Cardiac muscle cell (in vitro differentiated cells and primary cell): ENCODE results near the gene RAB18. TPM values are rescaled to one million over a fixed set of nuclear protein-coding genes. Genes with fewer than 3 reads are reported as not detected.
A peak's percentile ranks its signal among the peaks of the same experiment; 100 is the strongest.

ENCODE experiments used
- DNase-seq, 2 donors: peaks; one replicate each; pipeline versions ENCODE4 v3.0.0 to v3.0.0-alpha.2; 2010 to 2017; ENCODE audit warnings: low read depth in 1 of 2, low spot score in 1 of 2
- H3K27ac ChIP-seq: fragments of 200-600 bp; sonication (generic); 2 replicates; pipeline ENCODE4 v1.5.1; 2016
- H3K27me3 ChIP-seq: fragments of 200-600 bp; sonication (generic); 2 replicates; pipeline ENCODE4 v1.6.0; 2016; ENCODE audit warnings: control low read depth
- H3K36me3 ChIP-seq: fragments of 200-600 bp; sonication (generic); 2 replicates; pipeline ENCODE4 v1.5.1; 2016; ENCODE audit warnings: control low read depth
- H3K4me1 ChIP-seq: fragments of 200-600 bp; sonication (generic); 2 replicates; pipeline ENCODE4 v1.8.1; 2017; ENCODE audit warnings: low read depth, mild to moderate bottlenecking, mixed run types
- H3K4me3 ChIP-seq: fragments of 200-600 bp; sonication (generic); 2 replicates; pipeline ENCODE4 v1.5.1; 2016; ENCODE audit warnings: mild to moderate bottlenecking
- H3K9me3 ChIP-seq: fragments of 200-600 bp; sonication (generic); 2 replicates; pipeline ENCODE4 v1.5.1; 2017; ENCODE audit warnings: low read depth, mild to moderate bottlenecking, control low read depth
- CTCF ChIP-seq: IDR thresholded peaks from 2 replicates; pipeline ENCODE4 v1.5.1; 2012; ENCODE audit warnings: low read depth, mild to moderate bottlenecking, low read length
- polyA plus RNA-seq: library from polyadenylated mRNA; unstranded; fragments of >200 nt; fragmentation: Nextera tagmentation; extraction: Ambion mirVana; gene quantifications from 2 replicates; pipeline ENCODE4 v1.2.1, GENCODE V29; 2016
- total RNA-seq: library from RNA; depleted of rRNA; stranded (reverse); fragments of >200 nt; gene quantifications from 2 replicates; pipeline ENCODE4 v1.2.3, GENCODE V29; 2016

The RAB18 gene
- total and polyA plus RNA-seq, 2 experiments from 2014 or later, result 36.5 to 116 TPM

DNA sequence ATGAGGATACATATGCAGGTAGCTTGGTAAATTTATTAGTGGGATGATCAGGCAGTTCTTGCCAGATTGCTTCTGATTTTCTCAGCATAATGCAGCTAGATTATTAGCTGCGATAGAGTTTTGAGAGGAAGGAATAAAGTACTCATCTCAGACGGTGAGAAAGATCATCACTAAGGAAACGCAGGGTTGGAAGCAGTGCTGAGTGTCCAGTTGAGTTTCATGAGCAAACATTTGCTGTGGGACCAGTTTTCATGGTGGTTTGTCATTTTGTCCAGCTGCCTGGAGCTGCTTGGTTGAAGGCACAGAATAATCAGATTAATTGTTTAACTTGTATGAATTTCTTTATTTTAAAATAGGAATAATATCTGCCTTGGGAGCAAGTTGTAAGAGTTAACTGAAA is 33.1 kb downstream of the RAB18 start:
- H3K4me3 ChIP-seq, result no peak overlapping the region
- no peaks in the 10 kb centered on the region for H3K9me3 ChIP-seq
- TF ChIP-seq CTCF, result no peak
- H3K4me1 ChIP-seq, result no peaks in the 10 kb centered on the region
- no peaks in the 10 kb centered on the region for H3K27me3 ChIP-seq
- H3K36me3 ChIP-seq, result peaks cover 38% of the 10 kb centered on the region
- peak overlapping the region; percentile 48 for H3K27ac ChIP-seq
- no peak for DNase-seq

- H3K27ac ChIP-seq, result no peak overlapping the region
- H3K4me1 ChIP-seq, result no peaks in the 10 kb centered on the region
- H3K36me3 ChIP-seq, result peaks cover 39% of the 10 kb centered on the region
- H3K4me3 ChIP-seq, result no peak overlapping the region
- no peak for DNase-seq
- no peak for TF ChIP-seq CTCF
- H3K27me3 ChIP-seq, result no peaks in the 10 kb centered on the region
- H3K9me3 ChIP-seq, result no peaks in the 10 kb centered on the region
These were observed 33.7 kb downstream of the RAB18 start for GRCh38 chr10:27537787-27538186.

GRCh38 chr10:27540672-27541071 is 36.6 kb downstream of the RAB18 start:
- no peaks in the 10 kb centered on the region for H3K27me3 ChIP-seq
- no peaks in the 10 kb centered on the region for H3K9me3 ChIP-seq
- H3K27ac ChIP-seq, result no peak overlapping the region
- no peaks in the 10 kb centered on the region for H3K4me1 ChIP-seq
- peaks cover 26% of the 10 kb centered on the region for H3K36me3 ChIP-seq
- H3K4me3 ChIP-seq, result no peak overlapping the region
- TF ChIP-seq CTCF, result no peak
- no peak for DNase-seq

DNA sequence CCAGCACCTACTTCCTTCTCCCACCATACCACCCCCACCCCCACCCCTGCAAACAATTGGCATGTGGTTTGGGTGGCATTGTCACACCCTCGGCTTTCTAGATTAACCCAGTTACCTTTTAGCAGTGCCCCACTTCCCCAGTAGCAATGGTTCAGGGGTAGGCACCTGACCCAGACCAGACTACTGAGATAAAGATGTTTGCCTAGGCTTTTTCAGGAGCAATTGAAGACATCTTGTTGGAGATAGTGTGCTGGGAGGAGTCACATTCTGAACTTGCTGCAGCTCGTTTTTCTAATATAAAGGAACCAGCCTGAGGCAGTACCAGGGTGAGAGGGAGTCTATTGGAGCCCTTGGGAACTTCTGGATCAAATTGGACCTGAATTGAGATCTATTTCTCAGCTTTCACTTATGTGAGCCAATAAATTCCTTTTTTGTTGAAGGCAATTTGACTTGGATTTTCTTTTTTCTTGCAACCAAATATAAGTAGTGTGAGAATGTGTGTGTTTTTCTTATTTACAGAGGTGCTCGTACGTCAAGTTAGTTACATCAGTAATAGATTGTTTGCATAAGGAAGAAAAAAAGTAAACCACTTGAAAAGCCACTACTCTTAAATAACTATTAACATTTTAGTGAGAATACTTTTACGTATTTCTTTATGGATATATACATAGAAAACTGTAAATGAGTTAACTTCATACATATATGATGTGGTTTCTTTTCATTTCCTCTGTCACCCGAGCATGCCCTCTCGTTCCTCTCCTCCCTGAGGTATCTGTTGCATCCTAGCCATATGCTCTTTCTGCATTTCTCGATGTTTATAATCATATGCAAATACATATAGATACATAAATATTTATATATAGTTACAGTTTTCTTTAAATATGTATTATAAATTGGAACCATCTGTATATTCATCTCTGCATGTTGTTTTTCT is 38.0 kb downstream of the RAB18 start:
- H3K4me3 ChIP-seq, result no peak overlapping the region
- H3K27me3 ChIP-seq, result no peaks in the 10 kb centered on the region
- H3K27ac ChIP-seq, result no peak overlapping the region
- no peak for TF ChIP-seq CTCF
- no peaks in the 10 kb centered on the region for H3K4me1 ChIP-seq
- H3K9me3 ChIP-seq, result no peaks in the 10 kb centered on the region
- H3K36me3 ChIP-seq, result peaks cover 26% of the 10 kb centered on the region
- DNase-seq, result no peak

DNA sequence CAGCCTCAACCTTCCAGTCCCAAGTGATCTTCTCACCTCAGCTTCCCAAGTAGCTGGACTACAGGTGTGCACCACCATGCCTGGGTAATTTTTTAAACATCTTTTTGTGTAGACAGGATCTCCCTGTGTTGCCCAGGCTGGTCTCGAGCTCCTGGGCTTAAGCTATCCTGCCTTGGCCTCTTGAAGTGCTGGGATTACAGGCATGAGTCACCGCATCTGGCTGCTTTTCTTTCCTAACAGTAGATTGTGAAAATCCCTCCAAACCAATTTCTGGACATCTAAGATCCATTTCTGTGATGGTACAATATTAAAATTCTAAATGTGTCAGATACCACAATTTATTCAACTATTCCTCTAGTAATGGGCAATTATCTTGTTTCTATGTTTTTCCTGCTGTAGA is 38.7 kb downstream of the RAB18 start:
- Histone ChIP-seq H3K36me3 (peaks cover 25% of the 10 kb centered on the region), H3K4me3 (no peak overlapping the region), H3K9me3 (no peaks in the 10 kb centered on the region), H3K27ac (no peak overlapping the region), H3K27me3 (no peaks in the 10 kb centered on the region), H3K4me1 (no peaks in the 10 kb centered on the region)
- no peak for TF ChIP-seq CTCF
- peak in 1 of 2 donors; percentile 50 for DNase-seq
